ENCODE measurements around the gene URI1. TPM values are rescaled to one million over a fixed set of nuclear protein-coding genes. Genes with fewer than 3 reads are reported as not detected.
A peak's percentile ranks its signal among the peaks of the same experiment; 100 is the strongest.

URI1 gene
- total RNA-seq, 2 donors from 2014 or later = 53.9 to 61.5 TPM

DNA sequence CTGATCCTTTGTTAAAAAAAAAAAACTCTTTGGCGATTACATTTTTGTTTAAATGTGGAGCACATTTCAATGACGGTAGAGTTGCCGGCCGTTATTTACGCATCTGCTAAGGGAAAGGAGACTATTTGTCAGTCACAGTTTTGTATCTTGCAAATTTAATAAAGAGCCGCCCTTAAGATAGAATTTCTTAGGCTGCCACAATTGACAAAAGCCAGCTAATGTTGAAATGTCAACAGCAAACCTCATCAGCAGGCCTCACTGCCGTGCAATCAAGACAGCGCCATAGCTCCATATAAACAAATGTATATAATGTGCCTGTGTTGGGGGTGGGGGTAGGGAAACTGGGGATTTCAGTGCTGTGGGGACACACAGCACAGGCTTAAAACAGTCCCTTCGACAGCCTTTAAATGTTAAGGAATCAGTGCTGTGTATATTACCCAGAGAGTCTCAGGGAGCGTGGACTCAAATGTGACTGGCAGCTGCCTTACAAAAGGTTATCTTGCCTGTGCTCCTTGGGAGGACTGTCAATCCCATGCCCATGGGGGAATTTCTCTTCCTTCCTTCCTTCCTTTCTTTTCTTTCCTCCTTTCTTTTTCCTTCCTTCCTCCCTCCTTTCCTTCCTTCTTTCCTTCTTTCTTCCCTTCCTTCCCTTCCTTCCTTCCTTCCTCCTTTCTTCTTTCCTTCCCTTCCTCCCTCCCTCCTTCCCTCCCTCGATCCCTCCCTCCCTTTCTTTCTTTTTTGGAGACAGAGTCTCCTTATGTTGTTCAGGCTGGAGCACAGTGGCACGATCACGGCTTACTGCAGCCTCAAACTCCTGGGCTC lies 108.0 kb downstream of the URI1 start:
- ATAC-seq (no peak), DNase-seq (ENCODE audit: low spot score in 2 of 2) (no peak)
- H3K9me3 Mint-ChIP-seq = no peaks in the 10 kb centered on the region
- peak overlapping the region in 1 of 2 donors; percentile 15 for H3K27ac Mint-ChIP-seq
- no peaks in the 10 kb centered on the region for H3K36me3 Mint-ChIP-seq

DNA sequence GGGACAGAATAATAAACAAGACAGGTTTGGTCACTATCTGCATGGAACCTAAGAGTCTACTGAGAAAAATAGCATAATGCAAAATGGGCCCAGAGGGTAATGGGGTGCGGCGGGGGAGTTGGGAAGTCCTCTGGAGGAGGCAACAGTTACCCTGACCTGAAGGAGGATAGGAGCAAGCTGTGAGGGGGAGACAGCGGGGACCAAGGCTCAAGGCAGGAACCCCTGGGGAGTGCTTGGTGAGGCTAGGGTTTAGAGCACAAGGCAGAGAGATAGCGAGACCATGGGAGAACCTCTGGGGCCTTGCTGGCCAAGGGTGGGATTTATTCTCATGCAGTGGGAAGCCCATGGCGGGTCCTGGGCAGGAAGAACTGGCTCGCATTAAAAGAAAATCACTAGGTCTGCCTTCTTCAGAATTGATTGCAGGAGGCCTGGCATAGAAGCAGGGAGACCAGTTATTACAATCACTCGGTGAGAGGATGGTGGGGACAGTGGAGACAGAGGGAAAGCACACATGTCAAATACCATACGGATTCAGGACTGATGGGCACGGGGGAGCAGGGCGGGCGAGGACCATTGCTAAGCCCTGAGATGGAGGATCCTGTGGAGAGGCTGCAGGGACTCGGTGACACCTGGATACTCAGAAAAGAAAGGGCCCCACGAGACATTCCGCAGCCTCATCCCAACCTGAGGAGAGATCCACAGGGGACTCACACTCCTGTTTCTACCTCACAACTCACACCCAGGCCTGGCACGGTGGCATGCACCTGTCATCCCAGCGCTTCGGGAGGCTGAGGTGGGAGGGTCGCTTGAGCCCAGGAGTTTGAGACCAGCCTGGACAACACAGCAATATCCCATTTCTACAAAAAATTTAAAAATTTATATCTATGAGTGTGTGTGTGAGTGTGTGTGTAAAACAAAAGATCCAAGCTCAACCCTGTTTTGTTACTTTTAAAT lies 110.4 kb downstream of the URI1 start:
- no peaks in the 10 kb centered on the region for H3K36me3 Mint-ChIP-seq
- DNase-seq (ENCODE audit: low spot score in 2 of 2) (no peak), ATAC-seq (peak in 1 of 2 donors; percentile 9)
- no peaks in the 10 kb centered on the region for H3K9me3 Mint-ChIP-seq
- H3K27ac Mint-ChIP-seq = no peak overlapping the region

DNA sequence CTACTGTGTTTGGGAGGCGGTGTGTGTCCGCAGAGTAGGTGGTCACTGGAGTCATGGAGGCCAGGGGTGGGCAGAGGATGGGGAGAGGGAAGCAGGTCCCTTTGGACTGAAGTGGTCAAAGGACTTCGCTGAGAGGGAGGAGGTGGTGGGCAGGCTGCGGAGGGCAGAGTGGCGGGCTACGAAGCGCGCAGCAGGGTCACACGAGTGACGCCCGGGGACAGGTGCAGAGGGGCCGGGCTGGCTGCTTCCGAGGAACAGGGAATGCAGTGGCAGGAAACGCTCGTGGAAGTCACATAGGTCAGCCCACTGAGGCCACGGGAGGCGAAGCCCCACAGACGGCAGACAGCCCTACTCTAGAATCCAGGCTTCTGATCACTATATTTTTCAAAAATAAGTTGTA lies 111.5 kb downstream of the URI1 start:
- peak overlapping the region in 1 of 2 donors; percentile 39 for H3K27ac Mint-ChIP-seq

DNA sequence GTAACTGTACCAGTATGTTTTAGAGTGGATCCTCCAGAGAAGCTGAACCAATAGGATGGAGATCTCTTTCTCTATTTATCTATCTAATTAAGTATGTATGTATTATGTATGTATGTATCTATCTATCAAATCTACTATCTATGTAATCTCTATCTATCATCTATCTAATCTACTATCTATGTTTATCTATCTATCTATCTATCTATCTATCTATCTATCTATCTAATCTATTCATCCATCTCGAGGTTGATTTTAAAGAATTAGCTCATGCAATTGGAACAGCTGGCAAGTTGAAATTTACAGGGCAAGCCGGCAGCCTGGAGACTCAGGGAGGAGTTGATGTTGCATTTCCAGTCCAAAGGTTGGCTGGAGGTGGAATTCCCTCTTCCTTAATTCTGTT lies 112.2 kb downstream of the URI1 start:
- DNase-seq (ENCODE audit: low spot score in 2 of 2) = no peak
- Mint-ChIP-seq H3K9me3 (no peaks in the 10 kb centered on the region), H3K36me3 (no peaks in the 10 kb centered on the region), H3K27ac (no peak overlapping the region)
- ATAC-seq = no peak

More for the DNA sequence above, 111.5 kb downstream of the URI1 start:
- ATAC-seq (no peak), DNase-seq (ENCODE audit: low spot score in 2 of 2) (no peak)
- Mint-ChIP-seq H3K9me3 (no peaks in the 10 kb centered on the region), H3K36me3 (no peaks in the 10 kb centered on the region)

DNA sequence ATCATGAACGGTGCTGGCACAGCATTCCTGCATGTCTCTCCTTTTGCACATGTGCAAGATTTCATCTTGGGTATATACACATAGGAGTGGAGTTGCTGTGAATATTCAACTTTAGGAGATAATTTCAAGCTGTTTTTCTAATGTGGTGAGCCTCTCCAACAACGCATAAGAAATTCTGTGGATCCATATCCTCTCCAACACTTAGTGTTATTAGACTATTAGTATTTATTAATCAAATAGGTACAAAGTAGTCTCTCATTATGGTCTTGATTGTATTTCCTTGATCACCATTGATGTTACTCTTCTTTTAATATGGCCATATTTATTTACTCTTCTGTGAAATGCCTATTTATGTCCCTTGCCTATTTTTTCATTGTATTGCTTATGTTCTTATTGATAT lies 114.5 kb downstream of the URI1 start:
- H3K9me3 Mint-ChIP-seq = no peaks in the 10 kb centered on the region
- no peak for DNase-seq (ENCODE audit: low spot score in 2 of 2)

DNA sequence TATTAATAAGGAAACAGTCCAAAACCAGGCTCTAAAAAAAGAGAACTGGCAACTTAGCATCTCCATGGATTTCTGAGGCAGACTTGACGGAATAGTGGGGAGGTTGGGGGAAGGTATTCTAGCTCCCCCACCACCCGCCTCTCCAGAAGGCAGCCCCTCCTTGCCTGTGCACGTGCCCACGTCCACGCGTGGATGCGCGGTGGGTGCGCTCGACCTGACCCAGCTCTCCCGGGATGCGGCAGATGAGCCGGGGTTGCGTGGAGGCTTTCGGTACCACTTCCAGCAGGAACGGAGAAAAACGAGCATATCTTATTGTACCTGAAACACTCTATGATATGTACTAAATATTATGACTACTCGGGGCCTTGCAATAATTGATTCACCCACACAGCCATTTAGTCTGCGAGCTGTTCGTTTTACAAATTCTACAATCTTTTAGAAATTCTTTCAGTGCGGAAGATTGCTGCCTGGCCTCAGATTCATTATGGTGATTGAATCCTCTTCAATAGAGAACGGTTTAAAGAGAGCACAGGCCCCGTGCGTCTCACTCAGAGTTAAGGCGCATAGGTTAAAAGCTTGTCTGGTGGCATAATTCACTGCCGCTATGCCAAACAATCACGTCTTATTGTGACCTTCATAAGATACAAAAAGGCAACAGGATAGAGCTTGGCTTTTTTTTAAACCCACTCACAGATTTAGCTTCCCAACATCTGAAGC lies 117.9 kb downstream of the URI1 start:
- Mint-ChIP-seq H3K36me3 (no peaks in the 10 kb centered on the region), H3K27ac (no peak overlapping the region), H3K9me3 (no peaks in the 10 kb centered on the region)
- no peak for DNase-seq (ENCODE audit: low spot score in 2 of 2)
- ATAC-seq = no peak

More for the DNA sequence above, 114.5 kb downstream of the URI1 start:
- ATAC-seq = no peak
- H3K36me3 Mint-ChIP-seq = no peaks in the 10 kb centered on the region
- H3K27ac Mint-ChIP-seq = no peak overlapping the region

DNA sequence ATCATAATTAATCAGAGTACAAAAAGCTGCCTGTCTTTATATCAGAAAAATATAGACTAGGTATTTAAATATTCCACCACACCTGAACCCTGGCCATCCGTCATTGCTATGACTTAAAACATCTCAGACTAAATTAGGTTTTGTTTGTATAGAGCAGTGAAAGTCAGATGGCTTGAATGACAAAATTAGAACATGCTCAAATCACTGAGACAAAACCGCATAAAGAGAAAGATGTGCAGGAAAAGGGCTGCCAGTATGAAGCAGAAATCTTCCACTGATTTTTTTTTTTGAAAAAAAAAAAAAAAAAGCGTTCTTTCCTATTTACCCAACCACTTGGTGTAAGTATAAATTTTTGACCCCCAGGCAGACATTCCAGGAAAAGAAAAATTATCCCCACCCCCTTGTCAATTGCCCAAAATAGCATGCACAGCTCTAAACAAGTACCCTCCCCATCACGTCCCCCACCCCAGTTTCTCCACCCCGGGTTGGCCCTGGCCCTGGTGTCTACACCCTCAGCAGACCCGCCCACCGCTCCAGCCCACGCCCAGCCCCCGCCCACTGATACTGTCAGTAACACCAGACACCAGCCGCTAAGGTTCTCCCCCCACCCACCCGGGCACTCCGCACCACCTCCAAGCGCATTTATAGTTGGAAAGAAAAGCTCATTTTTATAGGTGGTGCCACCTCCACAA lies 118.6 kb downstream of the URI1 start:
- Mint-ChIP-seq H3K36me3 (no peaks in the 10 kb centered on the region), H3K27ac (no peak overlapping the region), H3K9me3 (no peaks in the 10 kb centered on the region)
- ATAC-seq (no peak), DNase-seq (ENCODE audit: low spot score in 2 of 2) (no peak)

DNA sequence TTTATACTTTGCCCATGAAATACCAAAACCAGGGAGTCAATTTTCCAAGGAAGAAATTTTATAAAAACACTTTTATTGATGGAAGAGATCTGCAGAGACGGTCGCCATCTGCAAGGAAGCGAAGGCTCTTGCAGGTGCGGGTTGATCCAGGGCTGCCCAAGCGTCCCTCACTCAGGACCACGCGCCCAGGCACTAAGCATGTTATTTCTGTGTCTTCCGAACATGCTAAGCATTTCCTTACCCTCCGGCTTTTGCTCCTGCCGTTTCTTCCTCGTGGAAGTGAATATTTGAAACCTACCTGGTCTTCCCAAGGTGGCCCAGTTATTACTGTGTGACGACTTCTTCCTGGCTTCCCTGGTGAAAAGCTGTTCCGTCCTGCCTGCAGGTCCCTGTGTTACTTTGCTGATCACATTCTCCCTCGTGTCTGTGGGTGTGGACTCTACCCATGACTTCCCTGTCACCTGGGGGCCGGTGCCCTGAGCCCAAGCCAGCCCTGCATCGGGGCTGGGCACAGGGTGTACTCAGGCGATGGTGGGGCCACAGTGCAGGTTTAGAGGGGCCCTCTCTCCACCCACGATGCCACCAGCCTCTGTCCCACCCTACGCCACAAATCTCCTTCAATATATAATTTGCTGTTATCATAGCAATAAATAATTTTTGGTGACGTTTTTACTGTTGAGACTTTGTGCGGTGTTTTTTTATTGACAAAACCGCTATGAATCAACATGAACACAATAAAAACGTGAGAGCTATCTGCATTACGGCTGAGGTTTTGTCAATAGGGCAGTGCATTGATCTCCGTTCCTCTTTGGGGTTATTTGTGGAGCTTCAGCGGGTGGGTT lies 119.4 kb downstream of the URI1 start:
- Mint-ChIP-seq H3K27ac (no peak overlapping the region), H3K36me3 (no peaks in the 10 kb centered on the region), H3K9me3 (no peaks in the 10 kb centered on the region)
- DNase-seq (ENCODE audit: low spot score in 2 of 2) (no peak), ATAC-seq (no peak)

DNA sequence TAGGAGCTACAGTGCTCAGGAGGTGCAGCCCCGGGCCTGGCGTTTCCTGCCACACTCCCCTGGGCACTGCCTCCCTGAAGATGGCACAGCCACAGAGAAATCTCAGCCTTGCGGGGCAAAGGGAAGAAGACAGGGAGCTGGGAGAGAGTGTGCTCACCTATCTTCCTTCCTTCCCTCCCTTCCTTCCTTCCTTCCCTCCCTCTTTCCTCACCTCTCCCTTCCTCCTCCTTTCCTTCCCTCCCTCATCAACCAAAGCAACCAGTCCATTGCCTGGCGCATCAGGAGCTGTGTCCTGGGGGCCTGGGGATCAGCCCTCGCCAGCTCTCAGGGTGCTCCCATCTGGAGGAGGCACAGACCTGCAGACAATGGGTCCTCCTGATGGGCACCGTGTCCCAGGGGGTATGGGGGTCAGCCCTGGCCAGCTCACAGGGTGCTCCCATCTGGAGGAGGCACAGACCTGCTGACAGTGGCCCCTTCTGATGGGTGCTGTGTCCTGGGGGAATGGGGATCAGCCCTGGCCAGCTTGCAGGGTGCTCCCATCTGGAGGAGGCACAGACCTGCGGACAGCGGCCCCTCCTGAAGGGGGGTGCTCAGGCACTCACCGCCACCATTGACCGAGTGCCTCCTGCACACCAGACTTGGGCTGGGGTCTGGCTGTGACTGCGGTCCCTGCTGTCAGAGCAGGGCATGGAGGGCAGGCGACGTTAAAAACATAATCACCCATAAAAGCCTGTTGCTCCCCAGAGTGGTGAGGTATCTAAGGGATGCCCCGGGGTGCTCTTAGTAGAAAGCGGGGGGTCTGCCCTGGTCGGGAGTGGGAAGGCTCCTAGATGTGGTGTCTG lies 120.2 kb downstream of the URI1 start:
- Mint-ChIP-seq H3K36me3 (no peaks in the 10 kb centered on the region), H3K27ac (no peak overlapping the region), H3K9me3 (no peaks in the 10 kb centered on the region)
- ATAC-seq = peak in 1 of 2 donors; percentile 15
- no peak for DNase-seq (ENCODE audit: low spot score in 2 of 2)

DNA sequence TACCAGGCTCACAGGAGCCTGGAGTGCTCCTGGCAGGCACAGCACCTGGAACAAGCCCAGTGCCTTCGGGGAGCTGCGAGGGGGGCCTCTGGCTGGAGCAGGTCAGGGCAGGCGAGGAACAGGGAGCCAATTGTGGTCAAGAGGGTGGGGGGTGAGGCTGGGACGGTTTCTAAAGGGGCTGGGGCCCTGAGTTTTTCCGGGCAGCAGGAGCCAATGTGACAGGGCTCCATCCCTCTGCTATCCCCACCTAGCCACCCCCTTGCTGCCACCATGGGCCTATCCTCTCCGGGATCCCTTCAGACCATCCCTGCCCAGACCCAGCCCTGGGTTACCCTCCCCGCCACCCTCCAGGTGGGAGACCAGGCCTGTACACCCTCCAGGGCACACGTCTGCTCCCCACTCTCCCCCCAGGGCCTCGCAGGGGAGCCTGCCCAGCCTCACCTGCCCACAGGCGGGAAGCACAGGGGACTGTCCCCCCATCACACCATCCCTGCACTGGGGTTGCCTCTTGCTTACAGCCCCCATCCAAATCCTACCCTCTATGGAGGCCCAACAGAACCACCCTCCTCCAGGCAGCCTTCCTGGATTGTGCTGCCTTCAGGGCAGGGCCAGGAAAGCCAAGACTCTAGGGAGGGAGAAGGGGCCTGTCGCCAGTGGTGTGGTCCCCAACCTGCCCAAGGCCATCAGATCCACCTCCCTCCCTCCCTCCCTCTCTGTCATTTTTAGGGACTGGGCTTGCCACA lies 121.0 kb downstream of the URI1 start:
- DNase-seq (ENCODE audit: low spot score in 2 of 2) (no peak), ATAC-seq (no peak)
- no peaks in the 10 kb centered on the region for H3K36me3 Mint-ChIP-seq
- H3K9me3 Mint-ChIP-seq = peaks cover 0 to 3% of the 10 kb centered on the region in 2 donors
- no peak overlapping the region for H3K27ac Mint-ChIP-seq

DNA sequence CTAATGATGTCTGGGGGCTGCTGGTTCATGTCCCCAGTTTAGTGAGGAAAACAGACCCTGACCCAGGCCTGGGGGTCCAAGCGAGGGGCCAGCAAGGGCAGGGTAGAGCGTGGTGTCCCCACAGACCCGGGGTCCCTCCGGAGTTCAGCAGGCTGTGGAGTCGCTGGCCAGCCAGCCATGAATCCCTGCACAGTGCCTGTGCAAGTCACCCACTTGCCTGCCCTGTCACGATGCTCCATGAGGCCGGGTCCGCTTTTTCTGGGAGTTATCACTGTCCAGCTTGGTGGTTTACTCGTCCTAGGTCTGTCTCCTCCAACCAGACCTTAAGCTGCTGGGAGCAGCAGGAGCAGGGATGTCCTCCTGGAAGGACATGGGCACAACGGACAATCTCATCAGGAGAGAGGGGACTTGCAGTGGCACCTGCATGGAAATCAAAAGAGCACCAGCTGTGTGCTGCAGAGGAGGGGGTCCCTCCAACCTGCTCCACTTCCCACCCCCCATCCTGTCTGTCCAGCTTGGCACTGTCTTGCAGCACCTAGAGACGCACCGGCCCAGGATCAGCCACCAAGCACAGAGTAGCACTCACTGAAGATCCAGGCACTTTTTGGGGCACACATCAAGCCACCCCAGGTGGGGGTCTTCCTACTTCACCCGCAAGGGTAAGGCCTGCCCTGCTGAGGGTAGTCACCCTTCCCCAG lies 121.8 kb downstream of the URI1 start:
- Mint-ChIP-seq H3K27ac (no peak overlapping the region), H3K36me3 (no peaks in the 10 kb centered on the region), H3K9me3 (peaks cover 0 to 10% of the 10 kb centered on the region in 2 donors)
- ATAC-seq (no peak), DNase-seq (ENCODE audit: low spot score in 2 of 2) (no peak)

DNA sequence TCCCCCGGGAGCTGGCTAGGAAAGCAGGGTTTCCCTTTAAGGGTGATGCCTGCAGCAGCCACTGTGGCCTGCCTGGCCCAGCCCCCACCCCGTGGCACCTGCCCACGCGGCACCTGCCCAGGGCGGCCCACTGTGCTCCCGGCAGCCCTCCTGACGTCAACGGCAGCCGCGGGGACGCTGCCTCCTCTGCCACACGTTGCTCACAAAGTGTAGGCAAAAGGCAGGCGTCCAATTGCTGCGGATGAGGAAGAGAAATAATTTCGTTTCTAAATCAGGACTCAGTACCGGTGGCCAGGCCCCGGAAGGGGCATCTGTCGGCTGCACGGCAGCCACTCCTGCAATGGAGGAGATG lies 122.3 kb downstream of the URI1 start:
- Mint-ChIP-seq H3K9me3 (peaks cover 0 to 11% of the 10 kb centered on the region in 2 donors), H3K27ac (no peak overlapping the region), H3K36me3 (no peaks in the 10 kb centered on the region)
- DNase-seq (ENCODE audit: low spot score in 2 of 2) (no peak), ATAC-seq (no peak)

DNA sequence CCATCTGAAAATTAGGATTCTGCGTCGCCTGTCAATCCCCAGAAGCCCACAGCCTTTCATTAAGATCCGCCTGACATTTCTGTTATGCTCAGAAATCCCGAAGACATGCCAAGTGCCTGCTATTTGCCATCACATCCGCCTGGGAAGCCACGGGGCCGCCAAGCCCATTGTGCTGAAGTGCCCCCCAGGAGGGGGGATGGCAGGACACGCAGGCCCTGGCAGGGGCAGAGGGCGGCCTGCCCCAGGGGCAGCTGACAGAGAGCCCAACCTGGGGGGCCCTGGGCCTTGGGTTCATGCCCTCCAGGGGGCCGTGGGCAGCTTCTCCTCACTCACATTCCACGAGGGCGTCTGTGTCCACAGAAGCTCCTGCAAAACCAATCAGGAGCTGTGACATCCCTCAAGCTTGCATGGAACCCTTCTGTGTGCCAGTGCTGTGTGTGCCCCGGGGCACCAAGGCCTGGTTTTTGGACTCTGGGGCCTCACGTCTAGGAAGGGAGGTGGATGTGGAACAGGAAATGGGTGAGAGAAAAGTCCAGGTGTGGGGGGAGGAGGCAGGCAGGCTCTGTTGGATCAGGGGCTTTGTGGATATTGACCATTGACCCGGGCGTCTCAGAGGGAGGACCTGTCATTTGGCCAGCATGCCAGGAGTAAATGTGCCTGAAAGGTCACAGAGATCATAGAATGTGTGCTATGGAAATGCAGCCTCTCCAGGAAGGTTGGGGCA lies 122.9 kb downstream of the URI1 start:
- Mint-ChIP-seq H3K27ac (no peak overlapping the region), H3K36me3 (no peaks in the 10 kb centered on the region), H3K9me3 (peaks cover 0 to 11% of the 10 kb centered on the region in 2 donors)
- ATAC-seq (no peak), DNase-seq (ENCODE audit: low spot score in 2 of 2) (no peak)
